Neural cell (in vitro differentiated cells): ENCODE data around the gene ONECUT1.

Experiments used
- CTCF ChIP-seq: fragments of 450-650 bp; IDR thresholded peaks from 2 replicates; pipeline ENCODE4 v1.5.1; 2014; ENCODE audit warnings: antibody characterized with exemption, mild to moderate bottlenecking, moderate library complexity; ENCODE audit not compliant: poor library complexity, severe bottlenecking
- POLR2AphosphoS5 ChIP-seq: IDR thresholded peaks from 2 replicates; pipeline ENCODE4 v1.6.1; 2012
- REST ChIP-seq: IDR thresholded peaks from 2 replicates; pipeline ENCODE4 v1.6.1; 2012; ENCODE audit warnings: borderline replicate concordance
- TAF1 ChIP-seq: IDR thresholded peaks from 2 replicates; pipeline ENCODE4 v1.6.1; 2012; ENCODE audit warnings: low read depth

GRCh38 chr15:52787549-52788098 lies 2.5 kb downstream of the ONECUT1 start:
- TF ChIP-seq REST (no peak), CTCF (no peak), TAF1 (no peak), POLR2AphosphoS5 (no peak)
